SK-N-MC (cell line): ENCODE measurements around the gene MPP7.

Experiments
- EZH2 ChIP-seq: fragments of 200-600 bp; sonication (generic); IDR thresholded peaks from one replicate; pipeline ENCODE4 v1.6.1; 2017; ENCODE audit warnings: antibody characterized with exemption
- FOXP2 ChIP-seq: optimal IDR thresholded peaks from 2 replicates; pipeline ENCODE3; 2011; ENCODE audit warnings: mild to moderate bottlenecking, moderate library complexity; ENCODE audit not compliant: insufficient read depth; ENCODE audit errors: extremely low read length, control extremely low read depth
- POLR2AphosphoS5 ChIP-seq: IDR thresholded peaks from 2 replicates; pipeline ENCODE4 v1.6.1; 2012; ENCODE audit warnings: mild to moderate bottlenecking, low read depth, low read length, borderline replicate concordance

DNA sequence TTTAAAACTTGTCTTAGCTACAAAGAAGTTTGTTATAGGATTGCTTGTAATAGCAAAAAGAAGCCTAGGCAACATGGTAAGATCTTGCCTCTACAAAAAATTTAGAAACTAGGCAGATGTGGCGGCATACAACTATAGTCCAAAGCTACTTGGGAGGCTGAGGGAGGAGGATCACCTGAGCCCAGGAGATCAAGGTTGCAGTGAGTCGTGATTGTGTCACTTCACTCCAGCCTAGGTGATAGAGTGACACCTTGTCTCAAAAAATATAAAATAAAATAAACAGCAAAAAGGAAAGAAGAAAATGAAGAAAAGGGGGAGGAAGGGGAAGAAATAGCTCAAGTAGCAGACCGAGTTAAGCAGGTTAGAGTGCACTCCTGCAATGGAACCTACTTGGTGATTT is 47.0 kb upstream of the MPP7 start:
- TF ChIP-seq EZH2 = no peak
- no peak for TF ChIP-seq POLR2AphosphoS5
- TF ChIP-seq FOXP2 = no peak
